Ectodermal cell (in vitro differentiated cells): ENCODE results near the gene MAN2A1.

Experiments used
- H3K27ac ChIP-seq: 2 replicates; pipeline ENCODE4 v1.7.0; 2013; ENCODE audit warnings: mild to moderate bottlenecking, low read depth, low read length; ENCODE audit not compliant: insufficient read depth, poor library complexity, severe bottlenecking
- H3K27me3 ChIP-seq: 2 replicates; pipeline ENCODE4 v1.7.0; 2013; ENCODE audit warnings: mild to moderate bottlenecking, low read length; ENCODE audit not compliant: insufficient read depth, control insufficient read depth, poor library complexity, severe bottlenecking
- H3K36me3 ChIP-seq: one replicate; pipeline ENCODE4 v1.7.0; 2013; ENCODE audit warnings: low read length; ENCODE audit not compliant: control insufficient read depth, insufficient read depth
- H3K4me1 ChIP-seq: one replicate; pipeline ENCODE4 v1.7.0; 2013; ENCODE audit warnings: low read length; ENCODE audit not compliant: control insufficient read depth, insufficient read depth
- H3K4me3 ChIP-seq: 2 replicates; pipeline ENCODE4 v1.7.0; 2013; ENCODE audit warnings: low read depth, low read length, control low read depth; ENCODE audit not compliant: insufficient read depth
- H3K9me3 ChIP-seq: 2 replicates; pipeline ENCODE4 v1.7.0; 2013; ENCODE audit warnings: mild to moderate bottlenecking, low read length, moderate library complexity; ENCODE audit not compliant: control insufficient read depth
- WGBS, 2 experiments: methylation state at CpG; one replicate each; pipeline ENCODE4 v1.1.7; 2013; ENCODE audit warnings: missing lambda C conversion rate in 2 of 2; 5-methylcytosine and 5-hydroxymethylcytosine counted together

Gene MAN2A1

DNA sequence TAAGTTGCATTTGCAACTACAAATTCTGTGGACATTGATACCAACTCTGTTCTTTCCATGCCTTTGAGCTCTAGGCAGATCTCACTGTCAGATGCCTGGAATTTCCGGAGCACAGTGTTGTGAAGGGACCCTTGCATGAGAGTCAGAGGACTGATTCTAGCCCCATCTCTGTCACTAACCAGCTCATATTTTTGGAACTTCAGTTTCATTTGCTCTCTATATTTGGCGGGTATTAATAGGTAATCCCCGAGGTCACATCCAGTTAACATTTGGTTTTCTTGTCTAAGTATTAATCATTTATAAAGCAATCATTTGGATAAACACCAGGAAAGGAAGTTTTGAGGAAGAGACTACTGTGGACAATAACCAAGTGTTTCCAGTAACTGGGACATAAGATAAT lies 115.7 kb downstream of the MAN2A1 start:
- Histone ChIP-seq H3K4me3 (no peak overlapping the region), H3K27me3 (no peaks in the 10 kb centered on the region), H3K27ac (no peak overlapping the region), H3K4me1 (no peaks in the 10 kb centered on the region), H3K36me3 (no peaks in the 10 kb centered on the region), H3K9me3 (no peaks in the 10 kb centered on the region)
- WGBS, 2 experiments = 65 to 88% methylated on average over 2 of the region's 3 CpGs

- H3K9me3 ChIP-seq = no peaks in the 10 kb centered on the region
- WGBS, 2 experiments = 42 to 46% methylated on average over 3 of the region's 3 CpGs
These were observed 116.2 kb downstream of the MAN2A1 start for GRCh38 chr5:109805883-109806282.

GRCh38 chr5:109812698-109813097 lies 123.0 kb downstream of the MAN2A1 start:
- 100% methylated on average over 1 of the region's 2 CpGs; no CpG with 5 or more reads in 1 of the 2 experiments for WGBS, 2 experiments
- no peaks in the 10 kb centered on the region for H3K36me3 ChIP-seq
- H3K4me3 ChIP-seq = no peak overlapping the region
- H3K27ac ChIP-seq = no peak overlapping the region
- no peaks in the 10 kb centered on the region for H3K9me3 ChIP-seq
- no peaks in the 10 kb centered on the region for H3K27me3 ChIP-seq
- no peaks in the 10 kb centered on the region for H3K4me1 ChIP-seq

More at GRCh38 chr5:109805883-109806282, 116.2 kb downstream of the MAN2A1 start:
- Histone ChIP-seq H3K4me3 (no peak overlapping the region), H3K36me3 (no peaks in the 10 kb centered on the region), H3K27me3 (no peaks in the 10 kb centered on the region), H3K4me1 (no peaks in the 10 kb centered on the region), H3K27ac (no peak overlapping the region)

GRCh38 chr5:109816732-109817131 lies 127.0 kb downstream of the MAN2A1 start:
- Histone ChIP-seq H3K36me3 (peaks cover 8% of the 10 kb centered on the region), H3K9me3 (no peaks in the 10 kb centered on the region), H3K4me1 (no peaks in the 10 kb centered on the region), H3K27ac (no peak overlapping the region), H3K27me3 (no peaks in the 10 kb centered on the region), H3K4me3 (no peak overlapping the region)
- no CpG with 5 or more reads among the region's 1 CpG for WGBS, 2 experiments

- 46 to 100% methylated on average over 1 to 2 of the region's 2 CpGs for WGBS, 2 experiments
- H3K27ac ChIP-seq = no peak overlapping the region
- no peak overlapping the region for H3K4me3 ChIP-seq
- H3K9me3 ChIP-seq = no peaks in the 10 kb centered on the region
- H3K36me3 ChIP-seq = peaks cover 13% of the 10 kb centered on the region
- no peaks in the 10 kb centered on the region for H3K4me1 ChIP-seq
- H3K27me3 ChIP-seq = no peaks in the 10 kb centered on the region
These were observed 130.2 kb downstream of the MAN2A1 start for GRCh38 chr5:109819878-109820277.

GRCh38 chr5:109823597-109823996 lies 133.9 kb downstream of the MAN2A1 start:
- Histone ChIP-seq H3K27ac (no peak overlapping the region), H3K36me3 (peaks cover 13% of the 10 kb centered on the region), H3K4me1 (no peaks in the 10 kb centered on the region), H3K4me3 (no peak overlapping the region), H3K27me3 (no peaks in the 10 kb centered on the region), H3K9me3 (no peaks in the 10 kb centered on the region)
- 100% methylated on average over 3 to 4 of the region's 4 CpGs for WGBS, 2 experiments

DNA sequence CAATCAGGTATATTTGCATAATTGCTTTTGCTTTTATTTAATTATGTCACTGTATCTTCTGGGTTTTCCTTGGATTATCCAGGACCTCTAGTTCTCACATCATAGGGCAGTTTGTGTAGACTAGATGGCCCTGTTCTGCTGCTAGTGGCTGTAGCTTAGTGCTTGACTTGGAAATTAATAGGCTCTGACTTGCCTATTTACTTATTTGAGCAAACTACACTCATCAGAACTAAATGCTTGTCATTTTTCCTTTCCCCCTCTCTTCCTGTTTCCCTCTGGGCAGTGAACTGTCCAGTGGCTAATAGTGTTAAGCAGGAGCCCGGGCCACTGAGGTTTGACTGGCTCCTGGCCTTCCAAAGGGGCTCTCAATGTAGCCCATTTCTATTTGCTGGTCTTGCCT lies 135.7 kb downstream of the MAN2A1 start:
- Histone ChIP-seq H3K4me1 (no peaks in the 10 kb centered on the region), H3K4me3 (no peak overlapping the region), H3K27me3 (no peaks in the 10 kb centered on the region), H3K9me3 (no peaks in the 10 kb centered on the region), H3K36me3 (peaks cover 11% of the 10 kb centered on the region), H3K27ac (no peak overlapping the region)
- 88 to 96% methylated on average over 1 of the region's 1 CpG for WGBS, 2 experiments

- WGBS, 2 experiments = 88 to 91% methylated on average over 6 of the region's 6 CpGs
- Histone ChIP-seq H3K9me3 (no peaks in the 10 kb centered on the region), H3K36me3 (peaks cover 5% of the 10 kb centered on the region), H3K27ac (no peak overlapping the region), H3K4me1 (no peaks in the 10 kb centered on the region), H3K4me3 (no peak overlapping the region), H3K27me3 (no peaks in the 10 kb centered on the region)
These were observed 136.7 kb downstream of the MAN2A1 start for GRCh38 chr5:109826426-109826825.

DNA sequence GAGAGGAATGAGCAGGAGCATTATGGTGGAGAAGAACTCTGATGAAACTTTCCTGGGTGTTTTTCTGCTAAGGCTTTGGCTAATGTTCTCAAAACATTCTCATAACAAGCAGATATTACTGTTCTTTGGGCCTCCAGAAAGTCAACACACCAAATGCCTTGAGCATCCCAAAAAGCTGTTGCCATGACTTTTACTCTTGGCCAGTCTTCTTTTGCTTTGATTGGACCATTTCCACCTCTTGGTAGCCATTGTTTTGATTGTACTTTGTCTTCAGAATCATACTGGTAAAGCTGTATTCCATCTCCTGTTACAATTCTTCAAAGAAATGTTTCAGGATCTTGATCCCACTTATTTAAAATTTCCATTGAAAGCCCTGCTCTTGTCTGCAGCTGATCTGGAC lies 139.6 kb downstream of the MAN2A1 start:
- H3K4me3 ChIP-seq = no peak overlapping the region
- no peaks in the 10 kb centered on the region for H3K9me3 ChIP-seq
- peaks cover 13% of the 10 kb centered on the region for H3K36me3 ChIP-seq

DNA sequence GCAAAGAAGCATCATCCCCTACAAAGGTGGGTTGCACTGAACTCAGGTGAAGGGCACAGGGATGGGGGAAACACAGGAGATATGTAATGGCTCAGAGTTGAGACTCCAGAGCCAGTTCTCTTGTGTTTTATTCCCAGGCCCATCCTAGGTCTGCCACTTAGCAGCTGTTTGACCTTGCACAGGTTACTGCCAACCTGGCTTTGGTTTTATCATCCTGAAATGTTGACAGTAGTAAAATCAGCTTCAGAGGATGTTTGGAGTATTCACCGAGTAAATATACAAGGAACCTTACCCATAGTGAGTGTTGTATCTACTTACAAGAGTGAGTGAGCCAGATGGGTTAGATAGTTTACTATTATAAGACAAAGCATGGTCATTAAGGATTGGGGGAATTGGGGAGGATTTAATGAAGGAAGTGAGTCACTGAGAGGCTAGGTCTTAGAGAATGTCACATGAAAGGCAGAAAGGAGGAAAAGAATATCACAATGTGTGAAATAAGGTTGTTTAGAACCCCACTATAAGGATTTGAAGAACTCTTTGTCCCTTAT lies 141.3 kb downstream of the MAN2A1 start:
- H3K27me3 ChIP-seq = no peaks in the 10 kb centered on the region
- H3K9me3 ChIP-seq = no peaks in the 10 kb centered on the region
- no peak overlapping the region for H3K27ac ChIP-seq
- H3K4me1 ChIP-seq = no peaks in the 10 kb centered on the region
- peaks cover 13% of the 10 kb centered on the region for H3K36me3 ChIP-seq
- H3K4me3 ChIP-seq = no peak overlapping the region
- 90 to 95% methylated on average over 1 of the region's 1 CpG for WGBS, 2 experiments

More for the DNA sequence above, 139.6 kb downstream of the MAN2A1 start:
- no peak overlapping the region for H3K27ac ChIP-seq
- H3K27me3 ChIP-seq = no peaks in the 10 kb centered on the region
- no peaks in the 10 kb centered on the region for H3K4me1 ChIP-seq
